NOMO-1 treated with DMSO at 0.1 percent for 48 hours (cell line): ENCODE measurements around the gene RCC1.
A peak's percentile ranks its signal among the peaks of the same experiment; 100 is the strongest.

ENCODE experiments used
- DNase-seq: peaks from one replicate; lab custom pipeline; 2025; ENCODE audit not compliant: unreplicated experiment; lab: John Stamatoyannopoulos, UW

The RCC1 gene

DNA sequence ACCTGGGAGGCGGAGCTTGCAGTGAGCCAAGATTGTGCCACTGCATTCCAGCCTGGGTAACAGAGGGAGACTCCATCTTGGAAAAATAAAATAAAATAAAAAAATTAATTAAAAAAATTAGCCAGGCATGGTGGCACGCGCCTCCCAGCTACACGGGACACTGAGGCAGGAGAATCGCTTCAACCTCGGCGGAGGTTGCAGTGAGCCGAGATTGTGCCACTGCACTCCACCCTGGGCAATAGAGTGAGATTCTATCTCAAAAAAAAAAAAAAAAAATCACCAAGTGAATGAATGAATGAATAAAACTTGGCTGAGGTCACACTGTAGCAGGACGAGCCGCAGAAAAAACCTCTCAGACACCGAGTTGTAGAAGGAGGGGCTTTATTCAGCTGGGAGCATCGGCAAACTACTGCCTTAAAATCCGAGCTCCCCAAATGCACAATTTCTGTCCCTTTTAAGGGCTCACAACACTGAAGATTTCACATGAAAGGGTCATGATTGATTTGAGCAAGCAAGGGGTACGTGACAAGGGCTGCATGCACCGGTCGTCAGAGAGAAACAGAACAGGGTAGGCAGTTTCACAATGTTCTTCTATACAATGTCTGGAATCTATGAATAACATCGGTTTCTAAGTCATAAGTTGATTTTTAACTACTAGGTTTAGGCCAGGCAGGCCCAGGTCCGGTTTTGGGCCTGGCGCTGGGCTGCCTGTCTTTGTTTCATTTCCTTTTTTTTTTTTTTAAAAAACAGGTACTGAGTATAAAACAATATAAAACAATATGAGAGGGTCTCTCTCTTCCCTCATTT lies 80.9 kb downstream of the RCC1 start:
- DNase-seq, result peak; percentile 20
